B cell (primary cell): ENCODE data around the gene TCF12. TPM values are rescaled to one million over a fixed set of nuclear protein-coding genes. Genes with fewer than 3 reads are reported as not detected.

ENCODE experiments used
- ATAC-seq: fragments of 200-7000 bp; cut with Tn5 transposase; one replicate; pipeline ENCODE4 v1.10.0; 2021; ENCODE audit warnings: low read depth, mild to moderate bottlenecking, moderate number of reproducible peaks, moderate library complexity
- CTCF ChIA-PET: fragments of 350-600 bp; sonication (Branson Sonifier 250); formaldehyde crosslinking; loops from one replicate; lab custom pipeline; 2021; ENCODE audit warnings: antibody characterized with exemption, inconsistent platforms; lab: Charles Lee
- POLR2A ChIA-PET: fragments of 350-600 bp; sonication (Branson Sonifier 250); formaldehyde crosslinking; loops from one replicate; lab custom pipeline; 2021; ENCODE audit warnings: antibody characterized with exemption; lab: Charles Lee
- DNase-seq: peaks from one replicate; pipeline ENCODE4 v3.0.0; 2013
- H2AFZ ChIP-seq: 2 replicates; pipeline ENCODE4 v1.6.1; 2012; ENCODE audit warnings: mild to moderate bottlenecking, low read depth, low read length; ENCODE audit not compliant: insufficient read depth, poor library complexity, severe bottlenecking
- H3K27ac ChIP-seq, 2 donors: 1 replicate in 1 of 2; 2 replicates in 1 of 2; pipeline ENCODE4 v1.5.1; 2012 to 2013; ENCODE audit warnings: low read length in 2 of 2, mild to moderate bottlenecking in 2 of 2, moderate library complexity in 1 of 2
- H3K27me3 ChIP-seq, 4 experiments: fragments of 200-600 bp in 1 of 4; sonication (generic) in 1 of 4; replicated peaks in 1 of 4; 1 replicate in 2 of 4; 2 replicates in 2 of 4; pipeline versions ENCODE4 v1.6.1 to v1.7.0; 2013 to 2016; ENCODE audit warnings: low read length in 3 of 4, mild to moderate bottlenecking in 2 of 4, mixed read lengths in 1 of 4, moderate library complexity in 1 of 4; ENCODE audit not compliant: insufficient read depth in 4 of 4, control insufficient read depth in 3 of 4; ENCODE audit errors: control extremely low read depth in 1 of 4
- H3K36me3 ChIP-seq, 2 experiments: replicated peaks in 1 of 2; 1 replicate in 1 of 2; 2 replicates in 1 of 2; pipeline versions ENCODE4 v1.6.1 to v1.7.1; 2013; ENCODE audit warnings: low read length in 1 of 2; ENCODE audit not compliant: insufficient read depth in 2 of 2, control insufficient read depth in 1 of 2; ENCODE audit errors: control extremely low read depth in 1 of 2, extremely low read depth in 1 of 2
- H3K4me1 ChIP-seq, 2 donors: fragments of 200-600 bp in 1 of 2; sonication (generic) in 1 of 2; 1 replicate in 1 of 2; 2 replicates in 1 of 2; pipeline versions ENCODE4 v1.5.1 to v1.6.1; 2013 to 2017; ENCODE audit warnings: low read length in 2 of 2; ENCODE audit not compliant: control insufficient read depth in 2 of 2, insufficient read depth in 2 of 2
- H3K4me2 ChIP-seq: replicated peaks from 2 replicates; pipeline ENCODE3; 2012; ENCODE audit warnings: mild to moderate bottlenecking, low read depth, low read length; ENCODE audit not compliant: poor library complexity, severe bottlenecking
- H3K4me3 ChIP-seq, 5 experiments: fragments of 200-600 bp in 1 of 5; sonication (generic) in 1 of 5; 1 replicate in 3 of 5; 2 replicates in 2 of 5; pipeline versions ENCODE4 v1.5.1 to v1.7.0; 2011 to 2016; ENCODE audit warnings: low read length in 4 of 5, mild to moderate bottlenecking in 4 of 5, low read depth in 2 of 5, control low read depth in 1 of 5, moderate library complexity in 1 of 5; ENCODE audit not compliant: insufficient read depth in 1 of 5; ENCODE audit errors: control extremely low read depth in 1 of 5, extremely low read depth in 1 of 5
- H3K79me2 ChIP-seq: fragments of 200-600 bp; sonication (generic); one replicate; pipeline ENCODE4 v1.6.0; 2016; ENCODE audit warnings: low read length; ENCODE audit not compliant: control insufficient read depth, insufficient read depth
- H3K9ac ChIP-seq: fragments of 200-600 bp; sonication (generic); 2 replicates; pipeline ENCODE4 v1.6.1; 2017; ENCODE audit warnings: mild to moderate bottlenecking, low read length, moderate library complexity
- H3K9me3 ChIP-seq, 3 donors: one replicate each; pipeline versions ENCODE4 v1.6.1 to v1.7.1; 2013; ENCODE audit warnings: low read length in 2 of 3; ENCODE audit not compliant: control insufficient read depth in 2 of 3, insufficient read depth in 1 of 3; ENCODE audit errors: control extremely low read depth in 1 of 3
- H4K20me1 ChIP-seq: 2 replicates; pipeline ENCODE4 v1.6.0; 2012; ENCODE audit warnings: mild to moderate bottlenecking, low read length; ENCODE audit not compliant: insufficient read depth, control insufficient read depth, poor library complexity, severe bottlenecking
- H3K27ac Mint-ChIP-seq: one replicate; pipeline ENCODE4 v1.8.0; 2021; ENCODE audit warnings: mixed read lengths
- H3K27me3 Mint-ChIP-seq: one replicate; pipeline ENCODE4 v1.8.0; 2021; ENCODE audit warnings: mixed read lengths
- H3K4me1 Mint-ChIP-seq: one replicate; pipeline ENCODE4 v1.8.0; 2021; ENCODE audit warnings: mixed read lengths
- H3K4me3 Mint-ChIP-seq: one replicate; pipeline ENCODE4 v1.8.0; 2021; ENCODE audit warnings: mixed read lengths
- H3K9me3 Mint-ChIP-seq: one replicate; pipeline ENCODE4 v1.8.0; 2022; ENCODE audit warnings: mixed read lengths; ENCODE audit not compliant: insufficient read depth
- CTCF ChIP-seq: fragments of 200-600 bp; IDR thresholded peaks from one replicate; pipeline ENCODE4 v1.8.0; 2022; ENCODE audit warnings: antibody characterized with exemption, mild to moderate bottlenecking
- EZH2 ChIP-seq: IDR thresholded peaks from 2 replicates; pipeline ENCODE4 v1.6.1; 2012; ENCODE audit warnings: borderline replicate concordance, low read depth, mild to moderate bottlenecking, moderate library complexity, low read length; ENCODE audit not compliant: insufficient read depth, poor library complexity, severe bottlenecking
- WGBS: methylation state at CpG from one replicate; pipeline ENCODE4 v1.1.5; 2013; ENCODE audit warnings: missing lambda C conversion rate; ENCODE audit not compliant: insufficient coverage; 5-methylcytosine and 5-hydroxymethylcytosine counted together
- intact Hi-C: fragments of 100-400 bp; cut with micrococcal nuclease; formaldehyde crosslinking; loops from one replicate; pipeline ENCODE4 v1.10.0; 2022
- polyA plus RNA-seq: library from polyadenylated mRNA; depleted of rRNA; stranded (reverse); fragments of >200 nt; gene quantifications from 2 replicates; pipeline ENCODE4 v1.2.3, GENCODE V29; 2012
- total RNA-seq, 2 donors: library from RNA; stranded (reverse); fragments of 120-200 nt in 1 of 2; gene quantifications; 1 replicate in 1 of 2; 2 replicates in 1 of 2; pipeline versions ENCODE4 v1.2.3 to v1.2.4, GENCODE V29; 2013 to 2022

Gene TCF12
- total and polyA plus RNA-seq, 2 donors (not counting 1 experiment from before 2014, with no cell fraction given), result 27.1 to 131 TPM

GRCh38 chr15:57218826-57219576 lies 300.6 kb downstream of the TCF12 start:
- Histone ChIP-seq H3K36me3 (no peaks in the 10 kb centered on the region), H3K79me2 (peaks cover 45% of the 10 kb centered on the region), H3K4me3 (peak overlapping the region in 1 of 5 experiments; percentile 20), H3K4me2 (peak overlapping the region; percentile 58), H3K4me1 (peaks cover 12 to 18% of the 10 kb centered on the region in 2 donors), H3K27ac (no peak overlapping the region), H2AFZ (no peak overlapping the region), H3K9me3 (no peaks in the 10 kb centered on the region), H3K27me3 (no peaks in the 10 kb centered on the region), H3K9ac (peak overlapping the region; percentile 18), H4K20me1 (no peaks in the 10 kb centered on the region)
- Mint-ChIP-seq H3K27ac (no peak overlapping the region), H3K4me3 (peak overlapping the region; percentile 77), H3K27me3 (no peaks in the 10 kb centered on the region), H3K4me1 (peaks cover 40% of the 10 kb centered on the region), H3K9me3 (no peaks in the 10 kb centered on the region)
- WGBS, result no CpG with 5 or more reads among the region's 2 CpGs
- ChIA-PET POLR2A (no interaction called here), CTCF (interaction anchor here (0.6 to 2.4 kb wide), 5 partner anchors 62 to 373 kb away, joined by 3 to 17 read pairs (median 5); no protein-coding TSS in a partner anchor)
- no peak for TF ChIP-seq CTCF
- TF ChIP-seq EZH2, result no peak
- DNase-seq, result peak; percentile 48
- no peak for ATAC-seq
- intact Hi-C loops, result no loop called here

GRCh38 chr15:57220205-57220604 lies 301.8 kb downstream of the TCF12 start:
- Histone ChIP-seq H3K79me2 (peaks cover 46% of the 10 kb centered on the region), H4K20me1 (no peaks in the 10 kb centered on the region), H3K4me1 (peaks cover 12 to 18% of the 10 kb centered on the region in 2 donors), H3K9me3 (no peaks in the 10 kb centered on the region), H2AFZ (no peak overlapping the region), H3K27me3 (no peaks in the 10 kb centered on the region), H3K4me3 (no peak overlapping the region), H3K9ac (no peak overlapping the region), H3K36me3 (no peaks in the 10 kb centered on the region), H3K4me2 (no peak overlapping the region), H3K27ac (no peak overlapping the region)
- TF ChIP-seq EZH2 (no peak), CTCF (no peak)
- Mint-ChIP-seq H3K4me3 (no peak overlapping the region), H3K27ac (no peak overlapping the region), H3K9me3 (no peaks in the 10 kb centered on the region), H3K4me1 (peaks cover 43% of the 10 kb centered on the region), H3K27me3 (no peaks in the 10 kb centered on the region)
- ATAC-seq (no peak), DNase-seq (no peak)
- ChIA-PET POLR2A (interaction anchor here (0.7 kb wide), 1 partner anchor 23 kb away, joined by 4 read pairs; no protein-coding TSS in a partner anchor), CTCF (interaction anchor here (0.9 to 3.7 kb wide), 5 partner anchors 10 to 86 kb away, joined by 3 to 17 read pairs (median 6); no protein-coding TSS in a partner anchor)
- WGBS, result no CpG with 5 or more reads among the region's 2 CpGs
- intact Hi-C loops, result loop anchor here (5.0 kb wide), 1 partner anchor 37 kb away; no protein-coding TSS in a partner anchor
